CD4-positive, alpha-beta T cell treated with Interleukin-15 for 4 hours (primary cell): ENCODE measurements around the gene PARD3B.

ENCODE experiments used
- DNase-seq: peaks from one replicate; pipeline ENCODE4 v3.0.0-alpha.2; 2020; ENCODE audit warnings: low spot score

The PARD3B gene

DNA sequence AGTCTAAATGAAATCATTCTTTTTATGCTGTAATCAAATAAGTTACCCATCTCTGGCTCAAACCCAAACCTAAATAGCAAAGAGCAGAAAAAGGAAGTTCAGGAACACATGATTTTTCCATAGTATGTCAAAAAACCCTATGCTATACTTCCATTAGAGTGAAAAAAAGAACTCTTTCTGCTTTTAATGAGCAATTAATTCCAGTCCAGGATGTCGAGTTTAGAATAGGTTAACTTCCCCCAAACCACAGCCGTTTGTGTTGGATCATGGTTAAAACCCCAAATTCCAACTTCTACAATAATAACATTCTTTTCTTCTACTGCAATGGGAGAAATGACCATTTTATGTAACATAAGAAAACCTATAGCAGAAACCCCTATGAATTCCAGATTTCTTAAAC lies 965.9 kb downstream of the PARD3B start:
- no peak for DNase-seq

DNA sequence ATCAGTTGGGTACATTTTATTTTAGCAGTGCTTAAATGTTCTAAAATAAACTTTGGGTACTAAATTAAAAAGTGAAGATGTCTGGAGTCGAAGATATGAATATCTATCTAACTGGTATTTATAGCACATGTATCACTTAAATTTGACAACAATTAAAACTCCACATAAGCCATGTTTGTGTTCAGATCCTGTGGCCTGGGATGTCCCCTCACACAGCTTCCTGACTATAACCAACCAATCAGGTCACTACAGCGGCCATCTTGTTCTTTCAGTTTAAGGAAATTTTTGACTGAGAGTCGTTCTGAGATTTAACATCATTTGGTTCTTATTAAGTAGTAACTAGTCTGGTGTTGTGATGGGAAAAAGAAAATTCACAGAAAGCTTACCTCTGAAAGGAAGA lies 966.4 kb downstream of the PARD3B start:
- DNase-seq, result no peak

DNA sequence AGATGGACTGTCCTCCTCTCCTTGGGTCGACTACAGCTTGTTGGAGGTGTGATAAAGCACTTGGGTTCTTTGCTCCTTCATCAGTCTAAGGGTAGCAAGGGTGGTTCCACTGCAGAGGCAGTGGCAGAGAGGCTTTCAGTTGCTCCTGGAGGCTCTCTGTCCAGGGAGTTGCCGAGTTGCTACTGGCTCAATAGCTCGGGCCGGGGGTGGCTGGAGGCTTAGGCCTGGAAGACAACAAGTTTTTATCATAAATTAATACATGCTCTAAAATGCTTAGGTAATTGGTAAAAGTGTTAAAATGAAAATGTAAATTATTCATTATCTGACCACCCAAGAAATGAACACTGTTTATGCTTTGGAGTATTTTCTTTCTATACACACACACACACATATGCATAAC lies 975.0 kb downstream of the PARD3B start:
- no peak for DNase-seq

DNA sequence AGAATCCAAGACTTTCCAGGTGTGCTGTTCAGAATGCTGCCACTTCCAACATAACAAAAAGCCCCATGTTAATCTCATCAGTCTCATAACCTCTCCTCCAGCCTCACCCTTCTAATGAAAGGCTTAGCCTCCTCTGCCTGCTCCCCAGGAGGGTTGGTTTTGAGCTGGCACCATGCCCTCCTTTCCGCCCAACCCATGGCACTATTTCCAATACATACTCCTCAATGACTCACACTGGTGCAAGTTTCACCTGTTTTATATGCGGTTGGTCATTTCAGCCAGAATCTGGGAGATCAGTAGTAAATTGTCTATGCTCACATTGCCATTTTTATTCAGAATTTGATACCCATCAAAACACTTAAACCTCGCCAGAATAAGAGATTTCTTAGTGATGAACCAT lies 979.4 kb downstream of the PARD3B start:
- DNase-seq, result no peak

DNA sequence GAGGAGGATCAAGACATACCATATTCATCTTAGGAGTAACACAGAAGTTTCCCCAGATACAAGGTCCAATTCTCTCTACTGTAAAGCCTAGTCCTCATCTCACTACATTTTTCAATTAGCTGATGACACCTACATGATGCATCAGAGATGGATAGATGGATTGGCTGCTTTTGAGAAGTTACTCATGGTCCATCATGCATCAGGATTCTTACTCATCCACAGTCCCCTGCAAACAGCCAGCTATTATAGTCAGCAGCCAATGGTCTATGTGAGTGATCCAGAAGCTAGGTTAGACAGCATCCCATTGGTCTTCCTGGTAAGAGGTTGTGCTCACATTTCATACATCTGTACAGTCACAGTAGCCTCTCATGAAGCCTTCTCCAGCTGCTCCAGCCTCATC lies 982.5 kb downstream of the PARD3B start:
- no peak for DNase-seq

DNA sequence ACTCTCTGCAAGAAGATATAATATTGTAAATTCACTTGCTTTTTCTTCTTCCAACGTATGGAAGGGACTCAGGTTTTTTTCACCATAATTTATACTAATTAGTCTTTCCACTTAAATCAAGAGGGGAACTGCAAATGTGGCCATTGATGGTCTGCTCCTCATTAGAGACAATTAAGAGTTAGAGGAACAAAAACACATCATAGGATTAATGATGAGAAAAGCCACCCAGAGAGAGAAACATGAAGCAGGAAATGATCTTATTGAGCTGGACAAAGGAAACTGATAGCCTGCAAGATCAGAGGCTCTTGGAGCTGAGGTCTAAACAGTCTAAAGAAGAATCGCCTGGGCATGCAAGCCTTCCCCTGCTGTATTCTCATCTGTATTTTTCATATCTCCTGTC lies 985.8 kb downstream of the PARD3B start:
- no peak for DNase-seq

DNA sequence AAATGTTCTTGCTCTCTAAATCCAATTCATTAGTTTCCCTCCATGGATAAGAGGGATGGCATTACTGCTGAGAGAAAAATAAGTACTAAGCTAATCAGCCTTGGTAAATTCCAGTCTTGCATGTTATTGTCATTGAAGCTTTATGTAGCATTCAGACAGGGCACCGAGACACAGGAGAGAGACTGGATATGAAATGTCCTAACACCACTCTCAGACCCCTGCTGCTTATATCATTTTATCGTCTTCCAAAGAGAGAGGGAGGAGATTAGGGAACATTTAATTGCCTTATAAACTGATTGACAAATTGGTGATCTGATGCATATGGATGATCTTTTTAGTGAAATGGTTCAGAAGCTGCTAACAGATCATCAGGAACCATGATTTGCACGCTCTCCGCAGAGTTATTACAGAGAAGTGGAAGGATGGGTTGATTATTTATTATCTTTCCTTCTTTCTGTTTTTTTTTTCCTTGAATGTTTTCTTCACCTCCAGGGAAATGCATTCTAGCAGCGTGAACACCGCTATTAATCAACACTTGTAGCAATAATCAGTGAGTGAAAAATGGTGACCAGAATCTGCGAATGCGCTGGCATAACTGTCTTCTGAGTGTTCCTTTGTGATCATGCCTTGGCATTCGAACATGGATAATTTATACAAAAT lies 986.3 kb downstream of the PARD3B start:
- DNase-seq, result no peak

DNA sequence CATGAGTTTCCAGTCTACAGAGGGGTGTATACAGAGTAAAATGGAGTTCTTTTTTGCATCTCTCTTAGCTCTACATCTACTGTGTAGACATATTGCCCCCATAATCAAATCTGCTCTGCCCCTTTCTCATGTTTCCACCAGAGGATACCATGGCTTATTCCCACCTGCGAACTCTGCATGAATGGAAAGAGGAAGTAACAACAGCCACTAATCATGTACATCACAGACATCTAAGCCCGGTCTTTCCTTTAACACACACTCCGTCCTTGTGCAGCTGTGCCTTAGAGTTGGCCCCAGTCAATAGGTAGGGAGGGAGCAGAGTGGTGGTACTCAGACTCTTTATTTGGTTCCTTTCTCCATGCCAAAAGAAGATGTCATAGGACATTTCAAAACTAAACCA lies 989.7 kb downstream of the PARD3B start:
- no peak for DNase-seq

DNA sequence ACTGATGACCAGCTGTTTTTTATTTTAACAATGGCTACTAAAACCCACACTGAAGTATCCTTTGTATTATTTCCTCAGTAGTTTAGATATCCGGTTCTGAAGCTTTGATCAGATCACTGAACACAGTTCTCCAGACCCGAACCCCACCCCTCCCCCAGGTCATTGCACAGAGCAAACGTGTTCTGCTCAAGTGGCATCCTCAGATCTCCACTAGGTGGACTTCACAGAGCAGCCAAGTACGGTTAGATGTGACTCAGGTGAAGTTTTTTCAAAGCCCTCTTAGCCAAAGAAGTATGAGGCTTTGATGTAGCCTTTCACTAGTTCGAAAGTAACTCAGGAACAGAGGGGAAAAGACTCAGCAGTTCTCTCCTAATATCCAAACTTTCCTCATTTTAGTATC lies 994.3 kb downstream of the PARD3B start:
- no peak for DNase-seq

DNA sequence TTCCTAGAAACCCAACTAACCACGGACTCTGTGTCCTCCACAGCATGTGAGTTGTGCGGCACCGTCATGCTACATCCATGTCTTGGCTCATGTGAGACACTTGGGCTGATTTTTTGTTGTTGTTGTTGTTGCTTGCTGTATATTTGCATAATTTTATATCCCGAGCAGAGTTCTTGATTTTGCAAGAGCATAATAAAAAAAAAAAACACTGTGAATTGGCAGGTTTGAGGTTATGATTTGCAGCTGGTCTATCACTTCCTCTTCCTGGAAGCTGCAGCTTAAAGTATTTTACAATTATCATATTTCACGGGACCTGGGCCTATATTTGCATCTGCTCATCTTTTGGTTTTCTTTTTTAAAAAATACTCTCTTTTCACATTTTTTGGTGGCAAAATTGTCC lies 994.8 kb downstream of the PARD3B start:
- no peak for DNase-seq

DNA sequence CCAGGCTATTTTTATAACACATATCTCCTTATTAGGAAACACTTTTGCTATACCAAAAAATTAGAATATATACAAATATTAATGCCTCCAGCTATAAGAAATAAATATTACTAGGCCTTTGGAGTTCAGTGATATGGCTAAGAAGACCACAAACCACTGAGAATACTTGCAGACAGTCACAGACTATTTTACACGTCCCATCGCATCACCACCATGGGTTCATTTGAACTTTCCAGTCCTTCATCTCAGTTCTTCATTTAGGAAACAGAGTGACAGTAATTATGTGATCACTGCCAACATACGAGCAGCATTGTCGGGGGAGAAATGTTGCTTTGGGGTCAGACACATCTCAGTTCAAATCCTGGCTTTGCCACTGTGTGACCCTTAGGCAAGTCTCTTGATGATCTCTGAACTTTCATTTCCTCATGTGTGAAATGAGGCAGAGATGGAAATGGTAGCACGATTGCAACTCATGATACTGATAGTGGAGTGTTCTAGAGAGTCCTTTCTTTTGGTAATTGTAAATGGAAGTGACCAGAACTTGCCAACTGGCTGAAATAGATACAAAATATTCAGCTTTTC lies 998.1 kb downstream of the PARD3B start:
- no peak for DNase-seq

DNA sequence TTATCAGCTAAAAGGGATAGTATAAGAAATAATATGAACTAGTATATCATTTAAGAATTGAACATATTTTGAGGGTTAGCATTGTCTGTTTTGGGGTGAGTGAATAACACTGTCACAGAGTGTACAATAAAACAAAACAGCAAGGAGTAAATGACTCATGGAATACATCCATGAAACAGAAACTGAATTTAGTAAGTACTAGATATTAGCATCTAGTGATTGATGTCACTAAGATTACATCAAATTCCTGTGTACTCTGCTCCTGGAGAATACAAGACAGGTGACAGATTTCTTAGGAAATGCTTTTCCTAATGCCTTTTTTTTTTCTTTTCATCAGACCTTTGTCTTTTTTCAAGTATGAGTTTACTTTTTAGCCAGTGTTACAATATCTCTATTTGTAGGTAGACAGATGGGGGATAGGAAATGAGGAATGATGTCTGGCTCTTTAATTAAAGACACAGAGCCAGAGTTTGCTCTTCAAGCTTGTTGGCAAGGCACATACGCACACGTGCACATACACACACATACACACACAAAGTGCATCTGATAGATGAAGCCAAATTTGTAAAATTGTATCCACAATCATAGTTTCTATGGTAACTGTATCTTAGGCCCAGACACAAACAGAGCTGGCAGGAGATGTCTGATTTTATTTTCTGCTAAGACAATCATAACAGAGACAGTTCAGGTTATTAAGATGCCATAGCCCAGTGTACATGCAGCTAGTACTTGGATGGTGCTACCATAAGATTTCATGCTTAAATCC lies 998.8 kb downstream of the PARD3B start:
- DNase-seq, result no peak

DNA sequence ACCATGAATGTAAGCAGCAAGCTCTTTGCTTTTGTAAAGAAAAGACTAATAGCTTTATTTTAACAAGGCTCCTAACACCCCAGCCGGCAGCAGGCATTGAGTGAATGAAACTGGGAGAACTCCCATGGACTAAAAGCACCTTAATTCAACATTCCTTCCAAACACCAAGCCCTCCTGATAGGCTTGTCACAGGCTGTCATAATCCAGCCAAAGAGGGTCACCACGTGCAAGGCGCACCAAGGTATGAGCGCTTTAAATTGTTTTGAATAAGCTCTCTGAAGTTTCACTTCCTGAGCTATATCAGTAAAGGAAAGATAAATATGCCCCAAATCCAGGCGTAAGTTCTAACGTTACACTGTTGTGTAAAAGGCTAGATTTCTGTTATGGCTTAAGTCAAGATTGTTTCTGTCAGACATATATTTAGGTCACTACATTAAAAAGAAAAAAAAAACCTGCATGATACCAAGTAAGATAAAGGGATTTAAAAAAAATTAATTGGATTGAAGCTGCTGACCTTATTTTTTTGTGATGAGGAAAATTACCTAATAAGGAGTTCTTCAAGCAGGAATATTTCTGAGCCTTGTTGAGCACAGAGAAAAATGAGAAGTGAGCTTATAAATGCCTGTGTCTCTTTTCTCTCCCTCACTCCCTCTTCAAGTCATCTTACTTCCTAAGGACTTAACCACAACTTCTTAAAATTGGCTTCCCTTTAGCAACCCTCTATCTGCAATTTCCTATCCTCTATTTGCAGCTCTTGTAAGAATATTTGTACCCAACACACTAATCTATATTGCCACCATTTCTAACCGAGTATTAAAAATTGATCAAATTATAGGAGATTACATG lies 1000.9 kb downstream of the PARD3B start:
- no peak for DNase-seq

DNA sequence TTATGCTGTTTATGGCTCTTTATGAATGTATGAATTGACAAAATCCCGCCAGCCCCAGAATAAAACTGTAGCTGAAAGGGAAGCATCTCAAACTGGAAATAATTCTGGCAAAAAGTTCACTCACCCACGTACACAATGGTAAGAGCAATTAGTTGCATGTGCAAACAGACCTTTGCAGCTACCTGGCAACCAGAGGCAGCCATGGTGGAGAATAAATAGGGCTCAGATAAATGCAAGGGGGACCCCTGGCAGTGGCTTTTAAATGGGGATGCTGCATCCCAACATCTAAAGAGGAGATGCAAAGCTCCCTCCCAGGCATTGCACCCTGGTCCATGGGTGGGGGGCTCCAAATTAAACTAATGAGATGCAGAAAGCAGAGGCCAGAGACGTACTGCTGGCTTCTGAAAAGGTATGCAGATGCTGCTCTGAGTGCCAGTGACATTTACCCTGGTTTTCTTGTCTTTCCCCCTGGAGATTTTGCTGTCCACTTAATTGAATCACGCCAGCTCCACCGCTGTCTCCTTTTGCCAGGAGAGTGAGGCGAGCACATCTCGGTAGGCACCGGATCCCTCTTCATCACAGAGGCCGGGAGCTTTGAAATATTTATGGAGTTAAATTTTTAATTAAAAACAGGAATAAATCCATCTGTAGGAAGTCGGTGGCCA lies 1010.4 kb downstream of the PARD3B start:
- DNase-seq, result no peak

DNA sequence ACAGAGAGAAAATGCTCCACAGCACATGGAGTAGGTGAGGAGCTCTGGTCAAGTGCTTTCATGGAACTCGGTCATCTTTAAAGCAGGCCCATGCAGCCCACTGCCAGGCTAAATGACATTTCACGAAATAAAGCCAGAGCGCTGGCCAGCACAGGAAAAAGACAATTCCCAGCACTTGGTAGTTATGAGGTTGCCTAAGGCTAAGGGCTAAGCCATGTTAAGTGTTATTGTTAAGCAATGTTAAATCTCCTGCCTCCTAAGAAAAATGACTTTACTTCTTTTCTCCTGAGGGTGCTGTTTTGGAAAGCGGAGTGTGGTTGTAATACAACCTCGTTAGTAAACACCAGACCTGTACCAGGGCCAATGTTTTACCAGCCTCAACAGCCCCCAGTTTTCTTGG lies 1011.1 kb downstream of the PARD3B start:
- DNase-seq, result no peak

DNA sequence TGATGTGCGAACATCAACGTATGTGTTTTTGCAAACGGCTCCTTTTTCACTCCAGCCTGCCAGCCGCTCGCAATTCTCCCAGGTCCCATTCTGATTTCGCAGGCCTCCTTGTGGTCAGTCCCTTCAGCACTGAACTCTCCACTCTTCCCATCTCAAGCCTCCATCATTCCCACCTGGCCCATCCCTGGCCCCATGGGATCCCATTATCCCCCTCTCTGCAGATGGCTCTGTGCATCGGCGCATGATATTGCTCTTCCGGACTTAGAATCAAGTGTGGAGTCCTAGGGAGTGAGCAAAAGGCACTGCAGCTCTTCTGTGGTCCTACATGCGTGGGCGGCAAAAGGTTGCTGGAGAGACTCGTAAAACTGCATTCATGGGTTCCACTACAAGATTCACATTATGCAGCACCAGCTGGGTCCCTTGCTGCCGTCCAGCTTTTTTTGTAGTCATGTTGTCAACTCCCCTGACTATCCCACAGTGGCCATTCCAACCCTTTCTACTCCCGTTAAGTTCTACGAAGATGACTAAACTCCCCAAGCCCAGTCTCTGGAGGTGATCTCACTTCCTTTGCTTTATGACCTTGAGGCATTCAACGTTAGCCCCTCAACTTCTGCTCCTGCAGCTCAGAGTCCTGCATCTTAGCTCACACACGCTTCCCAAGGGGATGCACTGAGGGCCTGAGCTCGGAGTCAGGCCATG lies 1011.7 kb downstream of the PARD3B start:
- DNase-seq, result no peak

DNA sequence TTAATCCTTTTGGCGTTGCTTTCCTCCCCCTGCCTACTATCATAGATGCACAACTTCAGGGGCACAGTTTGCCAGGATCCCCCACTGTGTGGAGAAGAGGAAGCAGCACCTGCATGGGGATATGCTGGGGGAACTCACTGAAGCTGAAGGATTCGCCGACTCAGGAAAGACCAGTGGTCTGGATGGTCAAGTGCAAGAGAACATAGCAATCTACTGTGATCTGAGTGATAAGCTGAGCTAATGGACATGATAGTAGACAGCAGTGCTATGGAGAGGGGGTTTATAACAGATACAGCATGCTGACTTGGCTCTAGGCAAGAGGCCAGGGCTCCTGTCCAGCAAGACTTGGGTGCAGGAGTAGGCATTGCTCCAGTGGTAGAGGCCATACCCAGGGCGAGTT lies 1012.6 kb downstream of the PARD3B start:
- DNase-seq, result no peak

DNA sequence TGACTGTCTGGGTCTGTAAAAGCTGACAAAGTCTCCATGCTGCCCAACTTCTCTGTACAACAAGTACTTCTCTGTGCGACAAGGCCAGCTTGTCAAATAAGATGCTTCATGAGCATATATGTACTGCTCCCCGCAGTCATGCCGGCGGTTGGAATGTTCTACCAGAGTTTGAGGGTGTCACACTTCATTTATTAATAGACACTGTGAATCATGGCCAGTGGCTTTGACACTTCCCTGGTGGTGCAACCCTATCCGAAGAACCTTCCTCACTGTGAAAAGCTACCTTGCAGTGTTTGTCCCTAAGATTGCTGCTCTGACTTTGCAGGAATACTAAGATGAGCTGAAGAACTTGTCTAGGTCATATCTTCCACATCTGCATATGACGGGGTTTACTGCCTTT lies 1016.2 kb downstream of the PARD3B start:
- DNase-seq, result no peak

DNA sequence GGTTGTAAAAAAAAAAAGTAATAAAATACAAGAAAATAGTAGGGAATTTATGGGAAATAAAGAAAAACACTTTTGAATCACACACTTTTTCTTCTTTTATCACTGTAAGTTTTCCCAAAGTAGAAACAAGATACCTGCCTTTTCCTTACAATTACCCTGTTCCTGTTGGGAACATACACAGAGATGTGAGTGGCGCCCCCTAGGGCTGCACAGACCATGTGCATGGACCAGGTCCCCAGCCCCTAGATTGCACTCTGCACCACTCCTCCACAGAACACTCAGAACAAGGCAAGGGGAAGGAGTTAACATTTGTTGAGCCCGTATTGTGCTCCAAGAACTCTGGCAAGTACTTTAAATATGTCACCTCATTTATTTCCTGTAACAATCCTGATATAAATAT lies 1018.4 kb downstream of the PARD3B start:
- no peak for DNase-seq

DNA sequence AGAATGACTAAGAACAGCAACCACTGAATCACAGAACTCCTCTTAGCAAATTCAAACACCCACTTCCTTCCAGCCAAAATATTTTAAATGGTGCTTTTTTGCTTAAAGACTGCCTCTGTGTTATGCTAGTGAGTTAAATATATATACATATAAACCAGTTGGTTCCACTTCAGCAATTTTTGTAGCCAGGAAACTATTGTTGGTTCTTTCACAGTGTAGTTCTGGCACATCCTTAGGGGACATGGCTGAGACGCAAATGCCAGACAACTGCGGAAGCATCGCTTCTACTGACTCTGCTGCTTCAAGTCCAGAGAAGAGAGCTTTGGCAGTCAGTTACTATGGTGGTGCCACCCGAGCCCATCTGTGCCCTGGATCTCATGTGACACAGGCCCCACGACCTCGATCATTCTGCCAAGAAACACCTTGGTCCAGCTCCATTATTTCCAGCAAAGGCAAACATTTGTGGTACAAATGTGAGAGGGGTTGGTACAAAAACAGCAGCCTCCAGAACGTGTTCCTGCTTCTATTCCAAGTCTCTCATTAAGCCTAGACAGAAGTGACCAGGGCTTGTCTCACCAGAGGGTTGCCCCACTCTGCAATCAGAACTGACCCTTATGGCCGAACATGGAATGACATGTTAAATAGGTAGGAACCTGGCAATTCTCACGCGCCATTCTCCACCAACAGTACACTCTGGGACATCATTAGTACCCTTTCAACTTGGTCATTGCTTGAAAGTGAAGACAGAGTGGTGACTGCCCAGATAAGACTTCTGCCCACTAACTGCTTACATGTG lies 1019.3 kb downstream of the PARD3B start:
- no peak for DNase-seq

DNA sequence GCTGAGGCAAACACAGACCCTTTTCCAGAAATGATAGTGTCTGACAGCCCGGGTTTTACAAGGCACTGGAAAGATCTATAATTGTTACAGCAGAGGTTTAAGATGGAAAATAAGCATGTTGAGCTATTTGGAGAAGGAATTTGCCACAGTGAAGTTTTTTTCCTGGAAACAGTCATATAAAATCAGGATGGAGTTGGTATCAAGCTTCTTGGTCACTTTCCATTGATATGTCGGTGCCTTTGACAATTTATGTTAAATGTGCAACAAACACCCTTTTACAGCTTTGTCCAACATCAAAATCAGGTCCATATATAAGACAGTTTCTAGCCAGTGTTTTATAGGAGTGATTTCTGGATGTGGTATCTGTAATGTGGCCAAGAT lies 1019.9 kb downstream of the PARD3B start:
- no peak for DNase-seq
